PFSK-1 (cell line): ENCODE measurements around the gene NOP58.

Experiments used
- FOXP2 ChIP-seq: optimal IDR thresholded peaks from 2 replicates; pipeline ENCODE3; 2011; ENCODE audit warnings: borderline replicate concordance, control low read depth, inconsistent platforms; ENCODE audit not compliant: insufficient read depth; ENCODE audit errors: extremely low read length, extremely low read depth
- POLR2AphosphoS5 ChIP-seq: IDR thresholded peaks from 2 replicates; pipeline ENCODE4 v1.6.1; 2012; ENCODE audit warnings: low read depth, mild to moderate bottlenecking, control low read depth, low read length, moderate library complexity
- REST ChIP-seq, 2 experiments: IDR thresholded peaks; 2 replicates each; pipeline versions ENCODE4 v1.6.1 to v1.8.0; 2011 to 2012; ENCODE audit warnings: low read depth in 2 of 2, low read length in 2 of 2, control low read depth in 1 of 2, inconsistent platforms in 1 of 2, mild to moderate bottlenecking in 1 of 2, moderate library complexity in 1 of 2; ENCODE audit not compliant: insufficient read depth in 1 of 2
- SIN3A ChIP-seq: IDR thresholded peaks from 2 replicates; pipeline ENCODE4 v1.6.1; 2012; ENCODE audit warnings: mild to moderate bottlenecking, low read length, moderate library complexity, borderline replicate concordance; ENCODE audit not compliant: insufficient read depth
- TAF1 ChIP-seq: IDR thresholded peaks from 2 replicates; pipeline ENCODE4 v1.6.1; 2012; ENCODE audit warnings: low read length, control low read depth, borderline replicate concordance; ENCODE audit not compliant: insufficient read depth

Gene NOP58

GRCh38 chr2:202327858-202328257 lies 62.3 kb downstream of the NOP58 start:
- no peak for TF ChIP-seq POLR2AphosphoS5
- no peak for TF ChIP-seq SIN3A
- no peak for TF ChIP-seq TAF1
- TF ChIP-seq FOXP2, result no peak
- no peak for TF ChIP-seq REST (IDR thresholded peaks at IDR 0.05; ENCODE audit: insufficient read depth in 1 of 2, low read depth in 2 of 2, low read length in 2 of 2)

GRCh38 chr2:202335791-202336467 lies 70.4 kb downstream of the NOP58 start:
- no peak for TF ChIP-seq REST (IDR thresholded peaks at IDR 0.05; ENCODE audit: insufficient read depth in 1 of 2, low read depth in 2 of 2, low read length in 2 of 2)
- TF ChIP-seq POLR2AphosphoS5, result peak; percentile 34; the same call in 1 of the 2 replicates
- no peak for TF ChIP-seq TAF1

- TF ChIP-seq POLR2AphosphoS5 (no peak), SIN3A (no peak), REST (IDR thresholded peaks at IDR 0.05; ENCODE audit: insufficient read depth in 1 of 2, low read depth in 2 of 2, low read length in 2 of 2) (no peak), FOXP2 (no peak), TAF1 (no peak)
These were observed 71.6 kb downstream of the NOP58 start for GRCh38 chr2:202337151-202337550.

GRCh38 chr2:202337706-202338346 lies 72.3 kb downstream of the NOP58 start:
- TF ChIP-seq POLR2AphosphoS5 (no peak), REST (IDR thresholded peaks at IDR 0.05; ENCODE audit: insufficient read depth in 1 of 2, low read depth in 2 of 2, low read length in 2 of 2) (no peak), TAF1 (no peak), SIN3A (no peak), FOXP2 (no peak)
